ENCODE results near the gene KCNQ1.

- TF ChIP-seq CTCF (IDR thresholded peaks at IDR 0.05) (no peak), JUN (CRISPR knock-in tag; IDR thresholded peaks at IDR 0.05) (no peak), CREB1 (CRISPR knock-in tag; IDR thresholded peaks at IDR 0.05) (no peak), FOXP4 (CRISPR knock-in tag; IDR thresholded peaks at IDR 0.05) (no peak), E2F4 (CRISPR knock-in tag; IDR thresholded peaks at IDR 0.05; ENCODE audit: borderline replicate concordance, low read depth) (no peak), MAX (CRISPR knock-in tag; IDR thresholded peaks at IDR 0.05) (no peak), NFE2L1 (CRISPR knock-in tag; IDR thresholded peaks at IDR 0.05) (no peak), ELF4 (CRISPR knock-in tag; IDR thresholded peaks at IDR 0.05; ENCODE audit: low read depth) (no peak), EMX1 (CRISPR knock-in tag; IDR thresholded peaks at IDR 0.05) (no peak)
These were observed 412.5 kb downstream of the KCNQ1 start for GRCh38 chr11:2857276-2857675.

Data from WTC11 (cell line).